GM08714 (cell line): ENCODE results near the gene FARP1.

ENCODE experiments used
- H3K4me3 ChIP-seq: fragments of 200-500 bp; sonication (Bioruptor generic); 2 replicates; pipeline ENCODE4 v1.5.1; 2014; ENCODE audit warnings: mild to moderate bottlenecking, low read length, inconsistent platforms
- ZNF274 ChIP-seq: IDR thresholded peaks from 2 replicates; pipeline ENCODE4 v1.6.1; 2012; ENCODE audit warnings: mild to moderate bottlenecking, low read depth, low read length

The FARP1 gene

DNA sequence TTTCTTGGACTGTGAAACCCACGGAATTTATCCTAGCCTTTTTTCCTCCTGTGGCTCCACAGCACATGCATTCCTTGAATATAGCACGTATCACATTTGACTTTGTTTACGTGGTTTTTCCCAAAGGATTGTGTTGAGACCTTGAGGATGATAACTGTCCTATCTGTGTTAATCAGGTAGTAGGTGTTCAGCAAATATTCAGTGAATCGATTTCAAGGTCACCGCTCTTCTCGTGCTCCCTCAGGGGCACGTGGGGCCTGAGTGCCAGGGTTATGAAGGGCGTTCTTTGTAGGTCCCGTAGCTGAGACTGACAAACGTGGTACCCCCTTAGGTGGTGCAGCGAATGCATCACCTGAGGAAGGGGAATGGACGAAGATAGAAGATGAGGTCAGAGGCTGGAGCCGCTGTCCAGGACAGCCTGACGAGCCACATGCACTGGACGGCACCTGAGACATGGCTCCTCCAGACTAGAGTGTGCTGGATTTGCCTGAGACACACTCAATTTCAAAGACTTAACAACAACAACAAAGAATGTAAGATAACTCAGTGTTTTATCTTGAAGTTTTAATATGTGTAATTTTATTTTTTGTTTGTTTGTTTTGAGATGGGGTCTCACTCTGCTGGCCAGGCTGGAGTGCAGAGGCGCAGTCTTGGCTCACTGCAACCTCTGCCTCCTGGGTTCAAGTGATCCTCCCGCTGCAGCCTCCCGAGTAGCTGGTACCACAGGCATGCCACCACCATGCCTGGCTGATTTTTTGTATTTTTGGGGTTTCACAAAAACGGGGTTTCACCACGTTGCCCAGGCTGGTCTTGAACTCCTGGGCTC, 165.4 kb downstream of the FARP1 start:
- H3K4me3 ChIP-seq = no peak overlapping the region
- no peak for TF ChIP-seq ZNF274

- no peak overlapping the region for H3K4me3 ChIP-seq
- TF ChIP-seq ZNF274 = no peak
Observed at GRCh38 chr13:98309569-98310335, 166.9 kb downstream of the FARP1 start.

GRCh38 chr13:98310485-98311199, 167.7 kb downstream of the FARP1 start:
- no peak overlapping the region for H3K4me3 ChIP-seq
- TF ChIP-seq ZNF274 = no peak

GRCh38 chr13:98311200-98311548, 168.3 kb downstream of the FARP1 start:
- no peak overlapping the region for H3K4me3 ChIP-seq
- no peak for TF ChIP-seq ZNF274

DNA sequence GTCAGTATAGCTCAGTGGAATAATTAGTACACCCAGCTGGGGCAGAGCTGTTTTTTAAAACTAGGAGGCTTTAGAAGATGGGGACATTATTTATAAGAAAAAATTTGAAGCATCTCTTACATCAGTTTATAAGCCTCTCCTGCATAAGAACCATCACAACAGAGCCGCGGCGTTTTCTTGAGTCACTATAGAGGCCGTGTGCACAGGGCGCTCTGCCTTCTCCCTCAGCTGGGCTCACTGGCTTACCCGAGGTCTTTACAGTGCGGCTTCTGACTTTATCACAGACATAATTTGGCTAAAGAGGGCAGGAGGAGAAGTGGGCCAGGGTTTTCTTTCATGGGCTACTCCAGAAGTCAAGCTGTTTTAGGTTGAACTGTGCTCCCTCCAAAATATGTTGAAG, 169.7 kb downstream of the FARP1 start:
- no peak for TF ChIP-seq ZNF274
- H3K4me3 ChIP-seq = no peak overlapping the region

DNA sequence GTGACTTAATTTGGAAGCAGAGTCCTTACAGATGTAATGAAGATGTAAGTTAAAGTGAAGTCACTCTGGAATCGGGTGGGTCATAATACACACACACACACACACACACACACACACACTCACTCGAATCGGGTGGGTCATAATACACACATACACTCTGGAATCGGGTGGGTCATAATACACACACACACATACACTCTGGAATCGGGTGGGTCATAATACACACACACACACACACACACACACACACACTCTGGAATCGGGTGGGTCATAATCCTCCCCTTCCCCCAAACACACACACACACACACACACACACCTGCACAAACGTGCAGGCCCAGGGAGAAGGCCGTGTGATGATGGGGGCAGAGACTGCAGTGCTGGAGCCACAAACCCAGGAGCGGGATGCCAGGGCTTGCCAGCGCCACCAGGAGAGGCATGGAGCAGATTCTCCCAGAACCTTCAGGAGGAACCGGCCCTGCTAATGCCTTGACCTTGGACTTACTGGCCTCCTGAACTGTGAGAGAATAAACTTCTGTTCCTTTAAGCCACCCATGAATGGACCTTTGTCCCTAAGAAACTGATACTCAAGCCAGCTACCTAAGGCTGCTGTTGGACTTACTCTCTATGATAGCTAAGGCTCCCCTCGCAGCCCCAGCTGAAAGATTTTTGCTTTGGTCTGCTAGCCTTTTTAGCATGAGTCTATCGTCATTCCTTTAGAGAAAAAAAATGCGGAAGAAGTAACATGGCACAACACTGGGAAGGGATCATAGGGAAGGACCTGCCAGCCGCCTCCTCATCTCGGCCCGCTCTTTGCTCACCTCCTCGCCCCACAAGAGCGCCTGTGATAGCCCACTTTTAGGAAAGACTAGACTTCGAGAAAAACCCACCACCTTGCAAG, 170.4 kb downstream of the FARP1 start:
- no peak for TF ChIP-seq ZNF274
- H3K4me3 ChIP-seq = no peak overlapping the region

GRCh38 chr13:98313922-98314292, 171.0 kb downstream of the FARP1 start:
- H3K4me3 ChIP-seq = no peak overlapping the region
- no peak for TF ChIP-seq ZNF274

DNA sequence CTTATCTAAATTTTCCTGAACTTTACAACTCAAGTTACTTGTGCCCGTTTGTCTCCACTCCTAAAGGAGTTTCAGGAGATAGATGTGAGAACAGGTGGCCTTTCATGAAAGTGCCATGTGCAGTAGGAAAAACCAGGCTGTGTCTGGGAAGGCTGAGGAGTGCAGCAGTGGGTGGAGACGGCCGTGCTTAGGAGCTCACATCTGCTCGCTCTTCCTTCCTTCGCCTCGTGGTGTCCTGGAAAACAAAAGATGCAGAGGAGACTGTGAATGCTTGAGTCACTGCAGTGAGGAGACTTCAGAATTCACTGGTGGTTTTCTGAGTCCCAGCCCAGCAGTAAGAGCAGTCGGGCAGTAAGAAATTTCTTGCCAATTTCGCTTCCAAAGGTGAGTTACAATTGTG, 172.6 kb downstream of the FARP1 start:
- TF ChIP-seq ZNF274 = no peak
- H3K4me3 ChIP-seq = no peak overlapping the region

DNA sequence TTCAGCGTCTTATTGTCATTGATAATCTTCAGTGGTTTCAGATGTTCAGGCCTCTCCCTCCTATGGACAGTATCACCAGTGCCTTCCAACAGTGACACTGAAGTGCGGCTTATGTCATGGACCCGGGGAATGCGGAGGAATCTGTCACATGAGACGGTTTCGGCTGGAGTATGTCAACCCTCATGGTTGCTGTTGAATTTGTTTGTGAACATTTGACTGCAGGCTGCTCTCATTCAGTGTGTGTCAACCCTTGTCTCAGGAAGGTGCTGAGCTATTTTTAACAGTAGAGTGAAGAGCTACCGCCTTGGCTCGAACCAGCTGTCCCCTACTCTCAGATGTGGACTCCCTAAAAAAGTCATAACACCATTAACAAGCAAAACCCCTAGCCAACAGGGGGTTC, 173.0 kb downstream of the FARP1 start:
- no peak overlapping the region for H3K4me3 ChIP-seq
- TF ChIP-seq ZNF274 = no peak

DNA sequence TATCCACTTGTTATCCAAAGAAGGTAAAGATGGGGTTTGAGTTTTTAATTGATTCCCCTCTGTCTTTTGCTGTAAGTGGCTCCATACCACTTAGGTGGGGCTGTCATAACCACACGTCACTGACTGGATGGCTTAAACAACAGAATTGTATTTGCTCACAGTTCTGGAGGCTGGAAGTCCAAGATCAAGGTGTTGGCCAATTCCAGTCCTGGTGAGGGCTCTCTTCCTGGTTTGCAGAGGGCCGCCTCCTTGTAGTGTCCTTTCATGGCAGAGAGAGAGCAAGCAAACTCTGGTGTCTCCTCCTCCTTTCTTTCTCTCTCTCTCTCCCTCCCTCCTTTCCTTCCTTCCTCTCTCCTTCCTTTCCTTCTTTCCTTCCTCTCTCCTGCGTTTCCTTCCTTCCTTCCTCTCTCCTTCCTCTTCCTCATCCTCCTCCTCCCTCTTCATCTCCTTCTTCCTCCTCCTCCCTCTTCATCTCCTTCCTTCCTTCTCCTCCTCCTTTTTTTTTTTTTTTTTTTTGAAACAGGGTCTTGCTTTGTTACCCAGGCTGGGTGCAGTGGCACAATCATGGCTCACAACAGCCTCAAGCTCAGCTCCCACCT, 174.8 kb downstream of the FARP1 start:
- H3K4me3 ChIP-seq = no peak overlapping the region
- TF ChIP-seq ZNF274 = no peak

- no peak overlapping the region for H3K4me3 ChIP-seq
Observed at GRCh38 chr13:98318263-98318878, 175.5 kb downstream of the FARP1 start.

GRCh38 chr13:98320561-98321105, 177.7 kb downstream of the FARP1 start:
- H3K4me3 ChIP-seq = no peak overlapping the region
- TF ChIP-seq ZNF274 = no peak

More at GRCh38 chr13:98318263-98318878, 175.5 kb downstream of the FARP1 start:
- TF ChIP-seq ZNF274 = no peak

- no peak for TF ChIP-seq ZNF274
Observed at GRCh38 chr13:98321395-98321794, 178.5 kb downstream of the FARP1 start.

More at GRCh38 chr13:98321395-98321794, 178.5 kb downstream of the FARP1 start:
- no peak overlapping the region for H3K4me3 ChIP-seq
